Measurements from ENCODE around the gene NUP210. TPM values are rescaled to one million over a fixed set of nuclear protein-coding genes. Genes with fewer than 3 reads are reported as not detected.

The NUP210 gene
- total RNA-seq, 2 experiments from 2014 or later: 153 to 161 TPM

DNA sequence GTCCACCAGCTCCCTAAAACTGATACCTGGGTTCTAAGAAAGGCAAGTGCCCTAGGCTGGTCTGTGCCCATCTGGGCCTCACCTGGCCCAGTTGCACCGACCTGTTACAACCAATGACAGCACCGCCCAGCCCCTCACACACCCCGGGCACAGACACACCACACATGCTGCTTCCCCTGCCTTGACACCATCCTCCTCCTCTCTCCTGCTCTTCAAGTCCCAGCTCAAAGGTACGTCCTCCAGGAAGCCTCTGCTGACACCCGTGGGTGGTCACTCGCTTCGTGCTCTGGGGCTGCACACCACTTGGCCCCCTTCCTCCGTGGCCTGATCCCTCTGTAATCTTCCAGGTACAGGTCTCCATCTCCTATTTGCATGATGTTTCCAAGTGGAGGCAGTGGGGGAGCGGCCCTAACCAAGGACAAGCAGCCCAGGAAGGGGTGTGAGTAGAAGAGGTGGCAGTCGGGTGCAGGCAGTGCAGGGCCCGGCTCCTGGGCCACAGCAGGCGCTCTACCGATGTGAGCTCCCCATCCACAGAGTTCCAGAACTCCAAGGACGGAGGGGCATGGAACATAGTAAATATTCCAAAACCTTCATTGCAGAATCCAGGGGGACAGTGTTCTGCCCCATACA is 144.6 kb downstream of the NUP210 start:
- Mint-ChIP-seq H3K27ac (no peak overlapping the region), H3K27me3 (peaks cover 31% of the 10 kb centered on the region), H3K36me3 (ENCODE audit: low read depth) (no peaks in the 10 kb centered on the region), H3K9me3 (no peaks in the 10 kb centered on the region), H3K4me3 (no peak overlapping the region), H3K4me1 (no peaks in the 10 kb centered on the region)
- no peak for DNase-seq
- POLR2A ChIA-PET: no interaction called here
- CTCF ChIA-PET: no interaction called here

DNA sequence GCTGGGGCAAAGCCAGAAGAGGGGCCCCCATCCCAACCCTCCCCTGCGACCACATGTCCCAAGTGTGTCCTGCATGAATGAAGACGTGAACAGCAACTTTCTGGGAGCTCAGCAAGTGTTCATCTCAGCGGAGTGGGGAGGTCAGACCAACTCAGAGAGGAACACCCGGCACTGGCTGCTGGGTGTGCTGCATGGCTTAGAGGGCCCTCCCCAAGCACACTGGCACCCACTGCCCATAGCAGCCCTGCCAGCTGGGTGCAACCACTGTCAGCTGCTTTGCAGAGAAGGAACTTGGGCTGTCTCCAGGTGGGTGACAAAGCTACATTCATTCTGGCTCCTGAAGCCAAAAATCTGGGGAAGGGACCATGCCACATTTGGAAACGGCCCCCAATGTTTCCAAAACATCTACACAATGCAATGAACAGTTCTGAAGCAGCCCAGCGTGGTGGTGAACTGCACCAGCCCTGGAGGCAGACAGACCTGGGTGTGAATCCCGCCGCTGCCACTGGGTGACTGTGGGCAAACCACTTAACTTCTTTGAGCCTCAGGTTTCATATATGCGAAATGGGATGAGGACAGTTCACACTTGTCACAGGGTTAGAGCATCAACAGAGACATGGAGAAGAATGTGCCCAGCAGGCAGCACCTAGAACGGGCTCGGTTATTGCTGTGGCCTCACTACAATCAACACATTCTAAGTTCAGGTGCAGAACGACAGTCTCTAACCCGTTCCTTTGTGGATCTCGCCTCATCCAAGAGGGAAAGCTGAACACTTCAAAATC is 145.4 kb downstream of the NUP210 start:
- peaks cover 27% of the 10 kb centered on the region for H3K27me3 Mint-ChIP-seq
- H3K9me3 Mint-ChIP-seq: no peaks in the 10 kb centered on the region

DNA sequence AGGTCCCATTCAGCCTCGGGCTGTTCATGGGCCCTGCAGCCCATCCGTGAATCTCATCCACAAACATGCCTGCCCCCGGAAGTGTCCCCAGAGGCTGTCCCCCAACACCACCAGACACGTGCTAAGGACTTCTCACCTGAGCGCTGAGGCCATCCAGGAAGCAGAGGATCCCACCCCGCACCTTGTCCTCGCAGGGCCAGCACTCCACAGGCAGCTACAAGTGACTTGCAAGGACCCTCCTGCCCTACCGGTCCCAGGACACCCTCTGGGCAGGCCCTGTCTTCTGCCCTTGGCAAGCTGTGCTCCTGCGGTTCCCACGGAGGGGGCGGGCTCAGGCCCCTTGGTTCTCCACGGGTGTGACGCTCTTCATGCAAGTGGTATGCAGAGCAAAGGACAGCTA is 146.0 kb downstream of the NUP210 start:
- Mint-ChIP-seq H3K4me1 (no peaks in the 10 kb centered on the region), H3K27ac (no peak overlapping the region), H3K9me3 (no peaks in the 10 kb centered on the region), H3K4me3 (no peak overlapping the region), H3K27me3 (peaks cover 27% of the 10 kb centered on the region), H3K36me3 (ENCODE audit: low read depth) (no peaks in the 10 kb centered on the region)
- POLR2A ChIA-PET: no interaction called here
- CTCF ChIA-PET: interaction anchor here (1.2 kb wide), 1 partner anchor 10 kb away, joined by 3 read pairs; no protein-coding TSS in a partner anchor
- no peak for DNase-seq

More for the DNA sequence above, 145.4 kb downstream of the NUP210 start:
- H3K27ac Mint-ChIP-seq: no peak overlapping the region
- no peaks in the 10 kb centered on the region for H3K36me3 Mint-ChIP-seq (ENCODE audit: low read depth)
- ChIA-PET POLR2A (no interaction called here), CTCF (interaction anchor here (1.2 kb wide), 1 partner anchor 9 kb away, joined by 3 read pairs; no protein-coding TSS in a partner anchor)
- DNase-seq: no peak
- no peaks in the 10 kb centered on the region for H3K4me1 Mint-ChIP-seq
- H3K4me3 Mint-ChIP-seq: no peak overlapping the region

DNA sequence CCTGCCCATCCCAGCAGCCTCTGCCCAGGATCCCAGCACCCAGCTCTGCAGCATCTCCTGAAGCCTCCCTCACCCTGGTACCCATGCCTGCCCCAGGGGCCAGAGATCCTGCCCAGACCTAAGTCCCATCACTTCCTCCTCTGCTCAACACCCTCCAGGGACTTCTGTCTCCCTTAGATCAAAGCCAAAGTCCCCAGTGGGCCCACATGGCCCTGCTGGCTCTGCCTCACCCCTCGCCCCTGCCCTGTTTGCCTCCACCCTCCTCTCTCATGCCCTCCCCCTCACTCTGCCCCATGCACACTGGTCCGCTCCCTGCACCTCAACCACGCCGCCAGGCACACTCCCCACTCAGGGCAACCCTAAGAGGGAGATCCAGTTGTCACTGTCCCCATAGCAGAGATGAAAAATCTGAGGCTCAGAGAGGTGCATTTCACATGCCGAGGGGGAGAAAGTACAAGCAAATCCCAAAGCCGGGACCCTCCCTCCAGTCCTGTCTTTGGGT is 146.5 kb downstream of the NUP210 start:
- Mint-ChIP-seq H3K4me3 (no peak overlapping the region), H3K9me3 (no peaks in the 10 kb centered on the region), H3K4me1 (no peaks in the 10 kb centered on the region), H3K27ac (no peak overlapping the region), H3K36me3 (ENCODE audit: low read depth) (no peaks in the 10 kb centered on the region), H3K27me3 (peaks cover 29% of the 10 kb centered on the region)
- DNase-seq: no peak
- POLR2A ChIA-PET: no interaction called here
- CTCF ChIA-PET: interaction anchor here (1.2 kb wide), 1 partner anchor 10 kb away, joined by 3 read pairs; no protein-coding TSS in a partner anchor

DNA sequence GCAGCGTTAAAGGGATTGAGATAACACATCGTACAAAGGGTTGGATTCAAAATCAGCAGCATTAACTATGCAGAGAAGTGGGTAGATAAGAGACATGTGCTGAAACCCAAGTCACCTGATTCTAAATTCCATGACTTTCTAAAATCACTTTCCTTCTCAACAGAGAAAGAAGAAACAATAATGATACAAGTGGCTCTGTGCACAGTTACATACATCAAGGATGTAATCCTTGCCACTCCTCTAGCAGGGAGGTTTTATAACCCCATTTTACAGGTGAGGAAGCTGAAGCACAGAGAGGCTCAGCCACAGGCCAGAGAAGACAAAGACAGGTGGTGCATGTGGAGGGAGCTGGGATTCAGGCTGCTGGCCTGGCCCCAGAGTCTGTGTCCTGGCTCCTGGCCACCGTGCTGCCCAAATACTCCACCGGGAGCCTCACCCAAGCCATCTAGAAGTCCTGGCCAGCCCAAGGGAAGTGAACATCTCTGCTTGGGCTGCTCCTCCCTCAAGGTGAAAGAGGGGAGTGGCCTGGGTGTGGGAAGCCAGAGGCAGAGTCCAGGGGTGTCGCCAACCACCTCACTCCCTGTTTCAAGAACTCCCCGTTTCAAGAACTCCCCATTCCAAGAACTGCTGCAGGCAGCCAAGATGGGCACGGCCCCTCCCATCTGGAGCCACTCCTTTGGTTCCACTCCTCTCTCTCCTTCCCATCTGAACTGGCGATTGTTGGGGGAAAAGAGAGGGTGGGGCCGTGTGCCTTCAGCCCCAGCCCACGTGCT is 147.1 kb downstream of the NUP210 start:
- peaks cover 32% of the 10 kb centered on the region for H3K27me3 Mint-ChIP-seq
- H3K4me1 Mint-ChIP-seq: no peaks in the 10 kb centered on the region
- ChIA-PET POLR2A (no interaction called here), CTCF (no interaction called here)
- H3K4me3 Mint-ChIP-seq: no peak overlapping the region
- no peak for DNase-seq
- H3K36me3 Mint-ChIP-seq (ENCODE audit: low read depth): no peaks in the 10 kb centered on the region
- H3K27ac Mint-ChIP-seq: no peak overlapping the region
- no peaks in the 10 kb centered on the region for H3K9me3 Mint-ChIP-seq

DNA sequence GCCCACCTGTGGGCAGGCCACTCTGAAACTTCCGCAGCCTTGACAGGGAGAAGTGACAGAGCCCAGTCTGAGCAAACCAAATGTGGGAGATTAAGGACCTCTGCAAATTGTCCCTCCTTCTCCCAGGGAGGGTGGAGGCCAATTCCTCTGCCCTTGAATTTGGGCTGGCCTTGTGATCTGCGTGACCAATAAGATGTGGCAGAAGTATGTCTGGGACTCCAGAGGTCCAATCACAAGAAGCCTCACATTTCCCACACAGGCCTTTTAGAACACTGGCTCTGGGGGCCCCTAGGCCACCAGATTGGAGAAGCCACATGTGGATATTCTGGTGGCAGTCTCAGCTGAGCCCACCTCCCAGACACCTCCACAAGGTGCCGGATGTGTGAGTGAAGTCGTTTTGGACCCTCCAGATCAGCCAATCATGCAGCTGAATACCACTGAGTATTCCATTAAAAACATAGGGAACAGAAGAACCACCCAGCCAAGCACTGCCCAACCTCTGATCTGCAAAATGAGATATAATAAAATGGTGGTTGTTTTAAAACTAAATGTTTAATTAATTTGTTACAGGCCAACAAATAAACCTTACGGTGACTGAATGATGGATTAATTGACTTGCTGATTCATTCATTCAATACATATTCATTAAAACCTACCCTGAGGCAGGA is 150.3 kb downstream of the NUP210 start:
- ChIA-PET CTCF (interaction anchor here (2.0 kb wide), 1 partner anchor 40 kb away, joined by 6 read pairs; no protein-coding TSS in a partner anchor), POLR2A (no interaction called here)
- no peak for DNase-seq
- peaks cover 26% of the 10 kb centered on the region for H3K27me3 Mint-ChIP-seq
- H3K9me3 Mint-ChIP-seq: no peaks in the 10 kb centered on the region
- no peaks in the 10 kb centered on the region for H3K36me3 Mint-ChIP-seq (ENCODE audit: low read depth)
- H3K4me1 Mint-ChIP-seq: no peaks in the 10 kb centered on the region
- H3K4me3 Mint-ChIP-seq: no peak overlapping the region
- H3K27ac Mint-ChIP-seq: no peak overlapping the region

DNA sequence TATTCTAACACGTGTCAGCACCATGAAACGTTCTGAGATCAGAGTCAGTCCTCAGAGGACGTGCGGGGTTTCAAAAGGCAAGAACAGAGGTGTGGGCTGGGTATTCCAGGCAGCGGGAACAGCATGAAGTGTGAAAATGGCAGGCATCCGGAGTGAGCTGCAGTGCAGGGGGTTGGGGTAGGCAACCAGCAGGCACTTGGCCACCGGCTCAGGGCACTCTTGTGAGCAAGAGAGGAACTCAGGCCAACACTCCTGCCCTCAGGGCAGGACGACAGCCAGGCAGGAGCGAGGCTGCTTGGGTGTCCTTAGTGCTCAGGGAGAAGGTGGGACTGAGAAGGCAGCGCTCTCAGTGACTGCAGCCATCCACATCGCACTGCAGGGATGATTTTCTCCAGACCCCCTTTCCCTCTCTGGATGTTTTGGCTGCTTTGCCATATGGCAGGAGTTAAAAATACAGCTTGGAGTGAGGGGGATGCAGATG is 151.1 kb downstream of the NUP210 start:
- ChIA-PET CTCF (no interaction called here), POLR2A (no interaction called here)
- no peak overlapping the region for H3K4me3 Mint-ChIP-seq

DNA sequence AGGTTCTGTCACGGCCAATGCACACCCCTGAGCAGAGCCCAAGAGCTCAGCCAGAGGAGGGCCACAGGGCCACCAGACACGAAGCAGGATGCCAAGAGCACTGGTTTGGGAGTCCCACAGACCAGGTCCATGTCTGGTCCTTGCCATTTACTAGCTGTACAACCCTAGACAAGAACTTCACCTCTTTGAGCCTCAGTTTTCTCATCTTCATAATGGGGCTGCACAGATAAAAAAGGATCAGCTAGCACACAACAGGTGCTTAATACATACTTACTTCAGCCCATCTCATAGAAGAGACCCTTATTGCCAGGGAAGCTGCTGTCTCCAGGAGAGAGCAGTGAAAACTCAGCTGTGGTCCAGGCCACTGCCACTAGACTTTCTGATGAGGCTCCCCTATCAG is 152.0 kb downstream of the NUP210 start:
- Mint-ChIP-seq H3K27me3 (peaks cover 20% of the 10 kb centered on the region), H3K9me3 (no peaks in the 10 kb centered on the region), H3K4me3 (no peak overlapping the region), H3K36me3 (ENCODE audit: low read depth) (no peaks in the 10 kb centered on the region), H3K27ac (no peak overlapping the region), H3K4me1 (no peaks in the 10 kb centered on the region)
- POLR2A ChIA-PET: no interaction called here
- CTCF ChIA-PET: no interaction called here
- DNase-seq: no peak

More for the DNA sequence above, 151.1 kb downstream of the NUP210 start:
- no peaks in the 10 kb centered on the region for H3K36me3 Mint-ChIP-seq (ENCODE audit: low read depth)
- H3K4me1 Mint-ChIP-seq: no peaks in the 10 kb centered on the region
- no peak for DNase-seq
- H3K27ac Mint-ChIP-seq: no peak overlapping the region
- H3K9me3 Mint-ChIP-seq: no peaks in the 10 kb centered on the region
- H3K27me3 Mint-ChIP-seq: peaks cover 25% of the 10 kb centered on the region

DNA sequence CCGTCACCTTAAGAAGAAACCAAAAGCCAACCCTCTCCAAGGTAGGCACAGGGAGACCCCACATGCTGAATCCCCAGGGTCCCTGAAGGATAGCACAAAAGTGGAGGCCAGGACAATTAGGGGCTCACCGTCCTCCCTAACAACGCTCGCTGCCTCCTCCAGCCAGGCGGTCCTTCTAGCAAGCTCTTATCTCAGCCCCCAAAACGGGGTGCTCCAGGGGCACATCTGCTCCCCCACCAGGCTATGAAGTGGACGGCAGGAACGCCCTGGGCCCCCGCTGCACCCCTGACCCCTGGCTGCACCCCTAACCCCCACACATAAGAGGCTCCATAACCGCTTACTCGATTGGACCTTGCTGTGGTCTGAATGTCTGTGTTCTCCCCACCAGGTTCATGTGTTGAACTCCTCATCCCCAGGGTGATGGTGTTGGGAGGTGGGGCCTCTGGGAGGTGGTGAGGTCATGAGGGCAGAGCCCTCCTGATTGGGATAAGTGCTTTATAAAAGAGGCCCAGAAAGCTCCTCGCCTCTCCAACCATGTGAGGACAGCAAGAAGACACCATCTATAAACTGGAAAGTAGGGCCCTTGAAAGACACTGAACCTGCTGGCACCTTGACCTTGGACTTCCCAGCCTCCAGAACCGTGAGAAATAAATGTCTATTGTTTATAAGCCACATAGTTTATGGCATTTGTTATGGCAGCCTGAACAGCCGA is 153.3 kb downstream of the NUP210 start:
- Mint-ChIP-seq H3K9me3 (no peaks in the 10 kb centered on the region), H3K4me1 (peaks cover 5% of the 10 kb centered on the region), H3K27ac (no peak overlapping the region), H3K27me3 (peaks cover 11% of the 10 kb centered on the region), H3K4me3 (no peak overlapping the region), H3K36me3 (ENCODE audit: low read depth) (no peaks in the 10 kb centered on the region)
- ChIA-PET CTCF (no interaction called here), POLR2A (no interaction called here)
- DNase-seq: no peak

Other genes starting within 250 kb of the NUP210 start
- gene HDAC11, start 60.0 kb upstream of the NUP210 start, total RNA-seq: 1 to 10 TPM; 2.0 to 3.6 TPM
- not detected for gene FBLN2, start 128.8 kb upstream of the NUP210 start, total RNA-seq